ENCODE data around the gene RILP.

RILP gene

DNA sequence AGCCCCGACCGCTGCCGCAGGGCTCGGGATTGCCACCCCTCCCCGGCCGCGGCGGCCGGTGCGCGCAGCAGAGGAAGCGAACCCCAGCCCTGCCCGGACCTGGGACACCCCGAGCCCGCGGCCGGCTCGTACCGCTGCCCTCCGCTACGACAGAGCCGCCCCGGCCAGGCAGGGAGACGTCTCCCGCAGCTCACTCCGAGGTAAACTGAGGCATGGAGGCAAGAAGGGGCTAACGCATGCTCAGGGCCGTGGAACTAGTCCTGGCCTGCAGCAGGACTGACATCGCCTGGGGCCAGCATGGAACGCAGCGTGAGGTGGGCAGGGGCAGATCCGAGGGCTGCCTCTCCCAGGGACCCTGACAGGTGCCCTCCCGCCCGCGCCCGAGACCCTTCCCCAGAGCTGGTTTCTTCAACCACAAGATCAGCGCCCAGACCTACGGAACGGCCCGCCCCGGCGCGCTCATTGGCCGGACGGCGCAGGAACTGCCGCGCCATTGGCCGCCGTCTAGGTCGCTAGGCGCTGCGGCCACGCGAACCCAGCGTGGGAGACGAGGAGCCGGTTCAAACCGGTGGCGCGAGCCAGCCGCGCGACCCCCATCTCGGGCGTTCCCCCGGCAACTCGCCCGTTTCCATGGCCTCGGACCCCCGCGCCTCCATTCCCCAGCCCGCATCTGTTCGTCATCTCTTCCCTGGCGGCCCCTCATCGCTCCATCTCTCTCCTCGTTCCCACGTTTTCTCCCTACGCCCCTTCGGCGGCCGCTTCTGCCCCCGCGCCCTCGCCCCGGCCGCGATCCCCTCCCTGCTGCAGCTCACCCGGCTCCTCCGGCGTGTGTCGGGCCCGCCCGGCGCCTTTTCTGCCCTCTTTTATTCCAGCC lies 21.4 kb downstream of the RILP start, which contains the start of gene SLC43A2:
TSS of gene SLC43A2 (minus strand) at position 853 of the 874 bp plus-strand sequence. CDS start 960 bp downstream, outside the sequence.
- peak; percentile 62 for DNase-seq

DNA sequence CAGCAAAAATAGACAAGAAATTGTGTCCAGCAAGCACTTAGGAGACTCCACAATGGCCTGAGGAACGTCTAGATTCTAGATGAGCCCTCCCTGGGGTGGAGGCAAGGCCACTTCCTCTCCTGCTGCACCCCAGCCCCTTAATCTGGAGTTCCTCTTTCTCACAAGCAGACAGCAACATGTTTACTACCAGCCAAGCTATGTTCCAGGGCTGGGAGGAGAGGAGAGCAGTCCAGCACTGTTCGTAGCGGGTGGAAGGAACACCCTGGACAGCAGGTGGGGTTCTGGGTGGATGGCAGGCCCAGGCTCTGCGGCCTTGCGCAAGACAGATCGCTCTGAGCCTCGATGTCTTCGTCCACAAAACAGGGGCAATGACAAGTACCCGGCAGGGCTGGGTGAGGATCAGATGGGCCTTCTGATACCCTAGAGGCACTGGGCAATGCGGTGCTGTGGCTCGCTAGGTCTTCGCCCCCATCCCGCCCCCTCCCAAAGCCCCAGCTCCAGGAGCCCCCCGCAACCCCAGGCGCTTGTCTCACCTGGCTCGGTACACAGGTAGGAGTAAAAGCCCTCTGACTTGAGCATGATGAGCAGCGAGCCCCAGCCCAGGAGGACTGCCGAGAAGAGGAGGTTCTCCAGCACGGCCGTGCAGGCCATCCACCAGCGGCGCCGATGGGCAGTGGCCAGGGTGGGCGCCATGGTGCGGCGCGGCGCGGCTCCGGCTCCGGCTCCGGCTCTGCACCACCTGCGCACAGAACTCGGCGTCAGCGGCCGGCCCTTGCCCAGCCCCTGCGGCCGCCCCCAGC lies 22.3 kb downstream of the RILP start:
- DNase-seq = no peak

DNA sequence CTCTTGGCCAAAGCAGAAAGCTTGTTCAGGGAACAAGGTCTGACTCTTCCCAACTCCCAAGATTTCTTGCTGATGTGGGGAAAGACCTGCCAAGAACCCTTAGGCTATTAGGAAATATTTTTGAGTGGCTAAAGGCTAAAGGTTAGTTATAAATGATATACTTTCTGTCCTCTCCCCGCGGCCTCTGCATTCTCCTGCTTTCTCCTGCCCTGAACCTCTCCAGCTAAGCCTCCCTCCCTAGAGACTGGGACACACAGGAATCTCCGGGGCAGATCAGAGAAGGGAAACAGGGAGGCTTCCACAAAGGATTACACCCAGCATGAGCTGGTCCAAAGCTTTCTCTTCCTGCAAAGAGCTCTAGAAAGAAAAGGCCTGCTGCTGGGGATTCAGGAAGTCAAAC lies 23.3 kb downstream of the RILP start:
- DNase-seq = no peak

DNA sequence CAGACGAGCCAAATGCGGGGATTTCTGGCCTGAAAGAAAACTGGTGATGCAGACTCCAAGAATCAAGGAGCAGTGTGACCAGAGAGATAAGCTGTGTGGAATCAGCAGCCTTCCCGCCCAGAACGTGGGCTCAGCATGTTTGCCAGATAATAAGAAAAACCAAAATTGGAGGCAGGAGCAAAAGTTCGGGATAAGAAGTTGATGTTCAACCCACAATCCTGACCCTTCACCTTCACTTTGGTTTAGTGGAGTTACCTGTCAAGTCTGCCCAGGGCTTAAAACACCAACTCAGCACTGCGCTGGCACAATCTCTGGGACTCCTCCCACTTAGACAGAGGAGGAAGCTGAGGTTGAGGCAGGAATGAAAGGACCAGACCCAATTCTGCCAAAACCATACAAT lies 24.1 kb downstream of the RILP start:
- DNase-seq = no peak

DNA sequence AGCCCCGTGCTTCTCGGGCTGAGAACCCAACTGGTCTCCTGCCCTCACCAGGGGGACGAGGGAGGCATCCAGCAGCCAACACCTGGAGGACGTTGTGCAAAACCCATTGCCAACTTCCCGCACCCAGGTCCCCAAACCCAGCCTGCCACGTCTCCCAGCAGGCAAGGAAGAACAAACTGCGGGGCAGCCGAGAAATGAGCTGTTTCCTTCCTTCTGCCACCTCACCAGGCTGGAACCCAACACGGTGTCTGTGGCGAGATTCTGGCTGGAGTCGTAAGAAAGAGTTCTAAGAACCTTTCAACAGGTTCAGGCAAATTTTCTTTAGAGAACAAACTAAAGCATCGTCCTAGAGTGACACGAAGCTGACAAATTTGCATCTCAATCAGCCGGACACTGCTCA lies 24.6 kb downstream of the RILP start:
- no peak for DNase-seq

DNA sequence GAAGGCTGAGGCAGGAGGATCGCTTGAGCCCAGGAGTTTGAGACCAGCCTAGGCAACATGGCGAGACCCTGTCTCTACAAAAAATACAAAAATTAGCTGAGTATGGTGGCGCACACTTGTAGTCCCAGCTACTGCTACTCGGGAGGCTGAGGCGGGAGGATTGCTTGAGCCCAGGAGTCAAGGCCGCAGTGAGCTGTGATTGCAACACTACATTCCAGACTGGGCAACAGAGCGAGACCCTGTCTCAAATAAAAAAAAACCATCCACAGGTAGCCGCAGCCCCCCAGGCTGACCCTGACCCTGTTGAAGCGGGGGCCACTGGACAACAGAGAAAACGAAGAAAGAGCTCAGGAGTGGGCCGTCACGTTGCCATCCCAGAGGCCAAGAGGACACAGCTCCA lies 25.0 kb downstream of the RILP start:
- DNase-seq = no peak

DNA sequence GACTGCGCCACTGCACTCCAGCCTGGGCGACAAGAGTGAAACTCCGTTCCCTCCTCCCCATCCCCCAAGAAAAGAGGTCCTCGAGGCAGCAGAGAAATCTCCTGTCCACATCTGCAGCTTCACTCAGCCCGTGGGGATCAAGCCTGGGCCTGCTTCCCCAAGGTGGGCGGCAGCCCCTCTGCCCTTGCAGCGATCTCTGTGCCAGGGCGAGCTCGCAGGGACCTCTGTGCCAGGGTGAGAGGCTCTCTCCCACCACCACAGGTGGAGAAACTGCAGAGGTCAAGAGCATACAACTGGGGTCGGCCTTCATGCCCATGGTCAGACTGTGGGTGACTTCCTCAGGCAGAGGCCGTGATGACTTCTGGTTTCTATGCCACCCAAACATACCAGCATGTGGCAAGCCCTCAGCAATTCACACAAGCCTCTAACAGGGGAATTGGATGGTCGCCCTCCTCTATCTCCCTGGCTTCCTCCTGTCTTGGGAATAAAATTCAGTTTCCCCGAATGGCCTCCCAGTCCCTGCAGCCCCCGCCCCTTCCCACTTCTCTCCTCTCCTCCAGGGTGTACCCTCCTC lies 26.5 kb downstream of the RILP start:
- no peak for DNase-seq

DNA sequence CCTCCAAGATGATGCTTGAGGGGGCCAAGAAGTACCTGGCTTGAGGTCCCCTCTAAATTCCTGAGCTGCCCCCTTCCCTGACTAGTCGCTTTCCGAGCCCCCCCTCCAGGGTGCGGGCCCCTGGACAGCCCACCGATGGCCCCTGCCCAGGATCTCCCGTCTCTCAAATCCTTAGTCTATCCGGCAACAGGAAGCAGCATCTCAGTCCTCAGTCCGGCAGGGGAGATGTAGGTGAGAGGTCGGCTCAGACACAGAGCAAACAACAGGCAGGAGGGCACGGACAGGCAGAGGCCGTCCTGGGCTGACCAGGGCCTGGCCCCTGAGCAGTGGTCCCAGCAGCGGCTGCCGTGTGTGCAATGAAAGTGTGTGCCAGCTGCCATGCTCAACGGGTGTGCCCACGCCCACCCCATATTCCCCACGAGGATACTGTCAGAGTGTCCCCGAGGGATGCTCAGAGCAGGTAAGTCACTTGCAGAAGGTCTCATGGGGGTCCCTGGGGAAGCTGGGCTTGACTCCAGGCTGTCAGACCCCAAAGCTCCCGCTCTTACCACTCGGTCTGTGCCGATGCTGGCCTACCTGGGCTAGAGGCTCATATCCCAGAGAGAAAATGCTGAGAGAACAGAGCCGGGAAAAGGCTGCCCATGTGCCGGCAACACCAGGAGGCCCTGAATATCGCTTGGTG lies 28.3 kb downstream of the RILP start:
- no peak for DNase-seq

DNA sequence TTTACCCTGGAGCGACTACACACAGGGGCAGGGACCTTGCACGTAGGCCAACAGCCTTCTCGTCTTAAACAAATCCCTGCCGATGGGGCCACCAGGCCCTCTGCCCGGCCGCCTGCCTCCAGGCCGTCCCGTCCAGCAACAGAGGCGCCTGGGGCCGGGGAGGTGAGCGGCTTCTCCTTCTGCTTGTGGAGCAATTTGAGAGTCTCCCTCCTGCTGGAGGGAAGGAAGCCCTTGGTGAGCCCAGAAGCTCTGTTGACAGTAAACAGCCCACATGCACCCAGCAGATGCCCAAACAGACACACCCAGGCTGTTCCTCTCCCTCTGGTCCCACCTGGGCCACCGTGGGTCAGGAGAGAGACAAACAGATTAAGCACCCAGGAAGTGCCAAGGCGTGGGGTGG lies 29.2 kb downstream of the RILP start:
- no peak for DNase-seq

DNA sequence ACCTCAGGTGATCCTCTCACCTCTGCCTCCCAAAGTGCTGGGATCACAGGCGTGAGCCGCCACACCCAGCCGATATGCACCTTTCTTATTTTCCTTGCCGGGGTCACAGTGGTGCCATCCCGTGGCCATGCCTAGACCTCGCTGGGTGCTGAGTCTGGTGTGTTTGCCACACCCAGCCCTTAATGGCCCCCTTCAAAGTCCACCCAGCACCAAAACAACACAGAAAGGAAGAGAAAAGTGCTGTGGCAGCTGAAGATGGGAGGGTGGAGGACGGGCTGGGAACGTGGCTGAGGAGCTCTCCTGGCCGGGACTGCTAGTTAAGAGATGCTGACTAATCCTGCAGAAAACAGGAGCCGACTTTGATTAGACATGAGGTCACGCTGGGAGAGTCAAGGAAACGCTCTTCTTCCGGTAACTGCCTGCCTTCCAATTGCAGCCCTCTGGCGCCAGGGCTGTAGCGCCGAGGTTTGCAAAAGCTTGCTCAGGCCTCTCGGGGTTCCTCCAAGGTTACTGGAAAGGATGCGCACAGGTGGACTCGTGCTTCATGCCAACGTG lies 32.0 kb downstream of the RILP start:
- DNase-seq = no peak

DNA sequence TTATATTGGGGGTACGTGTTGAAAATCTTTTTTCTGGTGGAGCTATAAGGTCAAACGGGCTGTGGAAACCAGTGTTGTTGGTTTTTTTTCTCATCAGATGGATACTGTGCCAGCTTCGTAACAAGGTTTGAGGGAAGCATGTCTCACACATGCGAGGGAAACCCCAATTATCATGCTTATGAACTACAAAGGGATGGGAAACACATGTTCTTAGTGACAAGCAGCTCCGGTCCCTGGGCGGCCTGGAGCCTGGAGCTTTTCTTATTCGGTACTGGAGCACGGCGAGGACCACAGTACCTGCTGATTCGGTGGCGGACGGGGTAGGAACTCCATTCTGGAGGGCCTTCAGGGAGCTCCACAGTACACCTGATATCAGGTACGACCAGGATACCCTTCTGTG lies 33.6 kb downstream of the RILP start:
- DNase-seq = no peak

DNA sequence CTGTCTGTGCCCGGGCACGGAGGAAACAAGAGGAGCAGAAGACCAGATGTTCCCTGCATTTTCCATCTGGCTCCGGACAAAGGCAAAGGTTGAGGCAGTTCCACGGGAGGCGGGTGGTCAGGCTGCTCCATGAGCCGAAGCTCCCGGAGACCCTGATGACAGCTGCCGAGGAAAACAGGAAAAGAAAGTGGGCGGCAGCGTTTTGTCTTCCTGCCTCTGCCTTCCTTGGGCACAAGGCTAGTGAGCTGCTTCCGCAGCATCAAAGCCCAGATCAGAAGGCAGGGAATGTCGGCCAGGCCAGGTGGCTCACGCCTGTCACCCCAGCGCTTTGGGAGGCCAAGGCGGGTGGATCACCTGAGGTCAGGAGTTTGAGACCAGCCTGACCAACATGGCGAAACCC lies 37.3 kb downstream of the RILP start:
- DNase-seq = no peak

DNA sequence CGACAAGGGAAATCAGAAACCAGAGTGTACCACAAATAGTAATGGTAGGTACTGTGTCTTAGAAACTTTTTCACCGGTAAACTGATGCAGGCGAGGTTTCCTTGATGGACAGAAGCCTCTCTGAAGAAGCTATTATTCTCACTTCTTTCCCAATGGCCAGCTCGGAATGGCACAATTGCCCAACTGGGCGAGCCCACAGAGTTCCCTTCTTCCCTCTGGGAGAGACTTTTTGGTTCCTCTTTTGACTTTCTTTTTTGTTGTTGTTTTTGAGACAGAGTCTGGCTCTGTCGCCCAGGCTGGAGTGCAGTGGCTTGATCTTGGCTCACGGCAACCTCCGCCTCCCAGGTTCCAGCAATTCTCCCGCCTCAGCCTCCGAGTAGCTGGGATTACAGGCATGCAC lies 38.0 kb downstream of the RILP start:
- DNase-seq = no peak

DNA sequence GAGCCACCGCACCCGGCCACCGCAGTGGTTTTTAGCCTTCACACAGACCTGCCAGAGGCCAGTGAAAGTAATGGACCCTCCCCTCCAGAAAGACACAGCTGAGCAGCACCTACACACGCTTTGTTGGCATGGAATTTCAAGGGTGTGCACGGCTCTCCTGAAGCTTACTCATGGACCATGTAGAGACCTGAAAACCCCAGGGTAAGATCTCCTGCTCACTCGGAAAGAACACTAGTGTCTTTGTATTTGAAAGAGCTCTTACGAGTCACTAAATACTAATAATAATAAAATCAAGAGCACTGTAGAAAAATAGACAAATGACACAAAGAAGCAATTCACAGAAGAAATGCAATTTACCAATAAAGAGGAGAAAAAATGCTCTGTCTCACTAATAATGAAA lies 41.0 kb downstream of the RILP start:
- DNase-seq = no peak

DNA sequence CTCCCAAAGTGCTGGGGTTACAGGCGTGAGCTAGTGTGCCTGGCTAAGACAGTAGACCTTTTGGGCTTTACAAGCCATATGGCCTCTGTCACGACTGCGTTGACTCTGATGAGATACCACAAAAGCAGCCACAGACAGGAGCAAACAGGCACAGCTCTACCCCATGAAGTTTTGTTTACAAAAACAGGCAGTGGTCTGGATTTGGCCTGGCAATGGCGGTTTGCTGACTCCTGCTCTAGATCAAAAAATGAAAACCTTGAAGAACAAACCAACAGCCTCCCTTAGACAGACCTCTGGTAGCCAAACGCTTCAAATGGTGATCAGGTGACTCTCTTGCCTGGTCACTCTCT lies 41.7 kb downstream of the RILP start:
- DNase-seq = no peak

DNA sequence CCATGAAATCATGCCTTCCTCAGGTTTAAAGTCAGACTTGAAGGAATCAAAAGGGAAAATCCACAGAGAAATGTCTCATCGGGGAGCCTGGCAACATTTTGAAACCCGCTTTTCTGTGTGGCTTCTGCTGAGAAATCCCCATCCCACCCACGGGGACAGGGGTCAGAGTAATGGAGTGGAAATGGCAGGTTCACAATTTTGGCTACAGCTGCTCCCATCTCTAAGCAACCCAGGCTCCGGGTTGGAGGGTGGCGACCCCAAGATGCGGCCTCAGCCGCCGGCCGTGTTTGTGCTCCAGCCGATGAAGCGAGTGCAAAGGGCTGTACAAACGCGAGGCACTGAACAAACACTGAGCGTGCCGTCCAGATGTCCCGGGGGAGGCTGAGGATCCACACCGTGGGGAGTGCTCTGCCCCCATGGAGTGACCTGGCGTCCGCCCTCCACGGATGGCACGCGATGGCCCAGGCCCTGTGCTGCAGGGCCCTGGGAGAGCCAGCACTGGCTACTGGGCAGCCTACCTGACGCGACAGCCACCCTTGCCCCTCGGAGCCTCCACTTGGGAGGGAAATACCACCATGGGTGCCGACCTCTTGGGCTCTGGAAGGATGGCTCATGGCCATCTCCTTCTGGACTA lies 43.2 kb downstream of the RILP start:
- no peak for DNase-seq

DNA sequence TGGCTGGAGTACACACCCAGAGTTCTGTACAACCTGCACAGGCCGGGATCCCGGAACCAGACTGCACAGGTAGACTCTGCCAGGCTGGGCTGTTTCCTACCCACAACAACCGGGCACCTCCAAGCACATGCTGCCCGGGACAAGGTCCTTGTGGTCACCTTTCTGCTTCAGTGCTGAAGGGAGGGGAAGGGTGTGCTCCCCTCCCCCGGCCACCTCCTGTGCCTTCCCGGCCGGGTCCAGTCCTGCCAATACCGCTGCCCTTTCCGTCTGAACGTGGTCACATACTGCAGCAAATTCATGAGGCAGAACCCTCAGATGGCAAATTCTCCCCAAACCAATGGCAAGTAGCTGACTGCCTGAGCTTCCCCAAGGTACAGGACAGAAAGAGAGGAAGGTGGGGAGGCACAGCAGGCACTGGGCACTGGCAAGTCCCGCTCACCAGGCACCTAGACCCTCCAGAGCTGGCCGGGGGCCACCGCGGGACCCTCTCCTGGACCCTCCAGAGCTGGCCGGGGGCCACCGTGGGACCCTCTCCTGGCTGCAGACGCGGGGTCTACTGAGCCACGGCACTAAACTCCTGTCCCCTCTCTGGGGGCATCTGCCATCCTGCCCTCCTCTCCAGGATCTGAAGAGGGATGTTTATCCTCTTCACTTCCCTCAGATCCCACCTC lies 43.9 kb downstream of the RILP start:
- DNase-seq = no peak

DNA sequence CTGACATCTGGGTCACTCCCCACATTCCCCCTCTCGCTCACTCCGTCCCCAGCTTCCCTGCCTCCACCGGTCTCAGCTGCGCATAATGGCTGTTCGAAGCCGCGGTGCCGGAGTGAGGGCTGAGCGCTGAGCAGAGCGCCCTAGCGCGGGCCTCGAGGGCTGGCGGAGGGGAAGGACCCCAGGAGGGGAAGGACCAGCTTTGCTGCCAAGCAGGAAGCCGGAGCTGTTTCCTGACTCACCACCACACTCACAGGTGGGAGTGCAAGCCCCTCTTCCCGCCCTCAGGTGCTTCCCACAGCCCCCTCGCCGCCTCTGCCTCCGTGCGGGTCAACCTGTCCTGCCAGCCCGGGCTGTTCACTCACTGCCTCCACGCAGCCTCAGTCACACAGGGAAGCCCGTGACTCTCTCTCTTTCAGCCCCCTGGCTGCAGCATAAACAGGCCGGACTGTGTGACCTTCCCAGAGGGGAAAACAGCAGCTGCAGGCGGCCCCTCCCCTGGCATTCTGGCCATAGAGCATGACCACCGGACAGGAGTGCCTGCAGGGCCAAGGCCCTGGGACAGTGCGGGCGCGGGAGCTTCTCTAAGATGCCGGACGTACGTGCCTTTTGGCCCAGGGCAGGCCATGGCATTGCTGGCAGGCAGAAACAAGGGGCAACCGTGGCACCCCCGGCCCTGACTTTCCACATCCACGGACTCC lies 44.7 kb downstream of the RILP start:
- DNase-seq = no peak

DNA sequence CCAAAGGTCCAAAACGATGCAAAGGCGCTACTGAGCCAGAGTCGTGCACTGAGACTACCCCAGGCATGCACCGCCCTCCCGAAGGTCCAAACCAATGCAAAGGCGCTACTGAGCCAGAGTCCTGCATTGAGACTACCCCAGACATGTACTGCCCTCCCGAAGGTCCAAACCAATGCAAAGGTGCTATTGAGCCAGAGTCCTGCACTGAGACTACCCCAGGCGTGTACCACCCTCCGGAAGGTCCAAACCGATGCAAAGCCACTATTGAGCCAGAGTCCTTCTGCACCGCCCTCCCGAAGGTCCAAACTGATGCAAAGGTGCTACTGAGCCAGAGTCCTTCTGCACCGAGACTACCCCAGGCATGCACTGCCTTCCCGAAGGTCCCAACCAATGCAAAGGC lies 48.1 kb downstream of the RILP start:
- DNase-seq = no peak

DNA sequence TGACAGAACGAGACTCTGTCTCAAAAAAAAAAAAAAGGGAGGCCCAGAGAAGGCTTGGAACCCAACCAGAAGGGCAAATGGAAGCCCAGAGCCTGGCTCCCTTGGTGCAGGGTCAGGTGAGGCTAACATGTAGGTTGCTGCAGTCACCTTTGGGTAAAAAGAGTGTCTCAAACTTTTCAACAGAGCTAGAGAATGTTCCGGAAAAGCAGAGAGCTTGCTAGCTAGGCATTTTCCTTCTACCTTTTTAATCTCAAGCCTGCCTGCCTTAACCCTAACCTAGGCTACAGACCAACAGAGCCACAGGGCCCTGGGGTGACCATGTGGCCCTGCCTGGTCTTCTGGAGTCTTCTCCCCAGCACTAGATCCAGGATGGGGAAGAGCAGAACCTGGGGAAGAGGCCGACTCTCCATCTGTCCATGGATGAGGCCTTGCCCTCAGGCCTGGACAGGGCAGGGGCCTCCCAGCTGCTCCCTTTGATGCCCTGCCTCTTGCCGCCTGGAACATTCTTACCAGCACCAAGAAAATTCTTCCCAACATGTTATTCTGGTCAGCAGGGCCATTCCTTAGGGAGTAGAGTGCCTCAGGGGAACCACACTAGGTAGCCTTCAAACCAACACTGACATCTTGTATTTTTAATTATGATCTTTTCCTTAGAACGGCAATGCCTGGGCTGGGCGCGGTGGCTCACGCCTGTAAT lies 51.1 kb downstream of the RILP start:
- no peak for DNase-seq

Data from NCI-H1105 treated with DMSO at 0.1 percent for 48 hours (cell line).